Panc1 (cell line): ENCODE measurements around the gene PKNOX2.

Source experiments
- CTCF ChIP-seq: fragments of 450-650 bp; IDR thresholded peaks from 2 replicates; pipeline ENCODE4 v1.5.1; 2017; ENCODE audit warnings: mild to moderate bottlenecking
- POLR2AphosphoS5 ChIP-seq: IDR thresholded peaks from 2 replicates; pipeline ENCODE4 v1.6.1; 2012; ENCODE audit warnings: mild to moderate bottlenecking, low read depth, low read length, moderate library complexity

DNA sequence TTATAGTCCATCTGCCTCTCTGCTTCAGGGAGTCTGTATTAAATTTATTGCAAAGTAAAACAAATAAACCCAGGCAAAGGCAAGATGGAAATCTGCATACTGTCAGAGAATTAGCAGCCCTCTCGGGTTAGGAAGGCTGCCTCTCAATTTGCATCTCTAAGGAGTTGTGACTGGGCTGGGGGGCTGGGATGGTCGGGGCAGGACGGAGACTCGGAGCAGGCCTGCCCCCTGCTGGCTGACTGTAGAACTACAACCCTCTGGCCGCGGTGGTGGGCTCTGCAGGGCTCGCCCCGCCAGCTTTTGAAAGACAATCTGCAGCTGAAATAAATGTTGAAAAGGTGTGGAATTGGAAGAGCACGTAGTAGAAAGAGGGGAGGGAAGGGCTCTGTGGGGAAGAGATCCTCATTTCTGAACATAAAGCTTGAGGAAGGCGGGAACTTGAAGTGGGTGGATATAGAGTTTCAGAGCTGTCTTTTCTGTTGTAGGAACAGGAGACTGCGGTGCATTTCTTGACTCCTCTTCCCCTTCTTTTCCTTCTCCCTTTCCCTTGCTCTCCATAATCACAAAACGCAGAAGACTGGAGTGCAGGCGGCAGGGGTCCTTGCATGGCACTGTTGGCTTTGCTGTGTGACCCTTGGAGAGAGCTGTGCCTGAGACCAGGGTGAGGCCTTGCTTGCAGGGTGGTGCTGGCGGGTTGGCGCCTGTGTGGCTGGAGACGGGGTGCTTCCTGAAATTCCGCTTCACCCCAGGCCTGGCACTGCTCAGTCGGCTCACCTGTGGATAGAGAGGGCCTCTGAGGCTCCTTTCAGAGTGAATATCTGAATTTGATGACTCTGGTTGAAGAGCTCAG lies 22.6 kb upstream of the PKNOX2 start:
- TF ChIP-seq POLR2AphosphoS5 (no peak), CTCF (peak; percentile 99)
